GM19372 (cell line): ENCODE results near the gene AVL9.
"Not testable (repeated sequence)": the region's sequence is repeated elsewhere in the genome, so short reads cannot be mapped to it uniquely, and the experiment has no call there.

ENCODE experiments used
- ATAC-seq: cut with Tn5 transposase; IDR thresholded peaks from one replicate; pipeline ENCODE4 v1.9.1; 2021; ENCODE audit warnings: mild to moderate bottlenecking, low read depth, moderate library complexity; ENCODE audit not compliant: unreplicated experiment

The AVL9 gene

DNA sequence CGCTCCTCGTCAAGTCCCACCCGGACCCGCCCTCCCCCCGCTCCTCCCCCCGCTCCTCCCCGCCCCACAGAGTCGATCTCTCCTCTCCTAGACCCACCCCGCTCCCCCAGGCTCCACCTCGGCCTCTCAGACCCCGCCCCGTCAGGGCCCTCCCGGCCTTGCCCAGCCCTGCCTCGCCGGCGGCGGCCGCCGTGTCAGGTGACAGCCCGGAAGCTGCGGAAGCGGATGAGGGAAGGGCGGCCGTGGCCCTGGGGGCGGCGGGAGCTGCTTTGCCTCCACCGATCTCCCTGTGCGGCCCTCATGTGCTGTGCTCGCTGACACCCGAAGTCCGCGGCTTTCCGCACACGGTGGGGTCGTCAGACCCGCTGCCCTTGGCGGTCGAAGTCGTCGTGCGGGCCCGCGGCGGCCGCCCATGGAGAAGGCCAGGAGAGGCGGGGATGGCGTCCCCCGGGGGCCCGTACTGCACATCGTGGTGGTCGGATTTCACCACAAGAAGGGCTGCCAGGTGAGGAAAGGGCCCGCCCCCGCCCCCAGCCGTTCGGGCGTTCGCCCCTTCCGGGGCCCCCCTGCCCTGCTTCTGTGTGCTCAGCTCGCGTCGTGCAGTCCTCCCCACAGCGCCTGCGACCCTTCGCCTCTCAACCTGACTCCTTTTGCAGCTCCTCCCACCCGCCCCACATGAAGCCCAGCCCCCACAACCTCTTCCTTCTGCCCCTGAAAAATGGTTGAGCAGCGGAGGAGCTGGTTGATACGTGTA, at the start of gene AVL9:
Gene AVL9, plus strand, starts transcription at position 192 of the 754 bp plus-strand sequence. Its CDS starts 221 bp downstream, at position 413.
- peak; percentile 90 for ATAC-seq

GRCh38 chr7:32447218-32447617, 48.1 kb upstream of the AVL9 start:
- no peak for ATAC-seq

DNA sequence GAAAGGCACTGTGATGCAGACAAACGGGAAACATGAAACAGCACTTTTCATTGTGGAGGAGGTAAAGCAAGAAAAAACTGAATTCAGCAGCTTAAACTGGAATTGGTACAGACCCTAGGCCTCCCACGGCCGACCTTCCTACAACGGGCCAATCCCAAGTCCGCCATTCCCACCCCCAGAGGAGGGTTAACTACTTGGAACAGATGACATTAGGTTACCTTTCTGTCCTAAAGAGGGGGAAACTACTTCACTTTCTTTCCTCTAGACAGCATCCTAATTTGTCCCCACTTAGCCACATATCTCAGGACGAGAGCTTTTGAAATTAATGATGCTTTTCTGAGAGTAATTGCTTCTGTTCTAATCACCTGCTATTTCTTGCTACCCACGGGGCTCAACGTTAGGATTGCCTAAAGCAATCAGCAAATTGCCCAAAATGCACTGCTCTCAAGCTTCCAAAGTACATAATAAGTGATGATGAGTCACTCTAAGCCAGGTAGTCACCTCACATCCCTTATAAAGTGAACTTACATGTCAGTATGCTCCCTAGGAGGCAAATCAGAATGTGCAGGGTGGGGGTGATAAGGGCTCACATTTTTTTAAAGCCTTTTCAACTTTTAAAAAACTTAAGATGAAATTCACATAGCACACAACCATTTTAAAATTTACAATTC, 41.8 kb upstream of the AVL9 start:
- no peak for ATAC-seq

- ATAC-seq, result no peak
Measured at GRCh38 chr7:32458025-32458424, 37.3 kb upstream of the AVL9 start.

DNA sequence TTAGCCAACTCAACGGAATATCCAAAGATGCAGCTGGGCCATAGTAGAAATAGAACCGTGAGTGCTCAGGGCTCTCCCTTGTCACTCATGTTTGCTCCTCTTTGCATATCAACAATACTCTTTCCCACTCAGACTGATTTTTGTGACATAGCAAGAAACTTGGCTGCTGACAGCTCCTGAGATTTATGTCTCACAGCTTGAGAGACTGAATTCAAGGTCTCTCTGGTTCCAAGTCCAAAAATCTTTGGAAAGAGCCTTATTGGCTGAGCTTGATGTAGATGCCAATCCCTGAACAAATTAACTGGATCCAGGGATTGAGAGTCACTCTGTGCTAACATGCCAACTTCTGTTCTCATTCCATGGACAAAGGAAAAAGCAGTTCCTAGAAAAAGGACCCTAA, 35.5 kb upstream of the AVL9 start:
- ATAC-seq, result no peak

DNA sequence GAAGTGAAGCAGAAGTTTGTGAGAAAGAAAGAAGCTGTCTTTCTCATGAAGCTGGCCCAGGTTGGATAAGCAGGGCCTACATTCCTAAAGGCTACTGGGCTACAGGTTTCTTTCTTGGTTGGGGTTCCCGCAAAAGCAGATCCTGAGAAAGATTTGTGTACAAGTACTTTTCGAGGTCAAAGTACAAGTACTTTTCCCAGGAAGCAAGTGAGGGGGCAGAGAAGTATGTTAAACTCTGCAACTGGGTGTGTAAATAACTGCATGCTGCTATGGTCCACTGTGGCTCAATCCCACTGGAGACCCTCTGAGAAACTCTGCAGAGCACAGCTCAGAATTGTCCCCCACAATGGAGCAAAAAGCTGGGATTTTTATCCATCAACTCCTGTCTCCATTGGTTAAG, 33.8 kb upstream of the AVL9 start:
- ATAC-seq, result no peak

DNA sequence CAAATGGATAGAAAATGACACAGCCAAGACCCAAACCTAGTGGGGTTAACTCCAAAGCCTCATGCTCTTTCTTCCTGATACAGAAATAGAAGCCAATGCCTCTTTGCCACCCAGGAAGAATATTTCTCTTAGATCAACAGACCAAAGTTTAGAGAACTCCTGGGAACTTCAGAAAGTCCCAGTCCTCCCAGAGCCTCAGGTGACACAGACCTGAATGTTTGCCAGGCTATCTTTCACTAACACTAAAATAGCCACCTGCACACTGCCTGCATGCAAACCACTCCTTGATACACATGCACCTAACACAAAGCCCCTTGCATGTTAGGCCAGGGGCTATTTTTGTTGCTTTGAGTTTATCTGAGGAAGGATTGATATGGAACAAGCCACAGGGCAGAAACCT, 32.8 kb upstream of the AVL9 start:
- no peak for ATAC-seq

GRCh38 chr7:32462977-32463376, 32.3 kb upstream of the AVL9 start:
- ATAC-seq, result no peak

DNA sequence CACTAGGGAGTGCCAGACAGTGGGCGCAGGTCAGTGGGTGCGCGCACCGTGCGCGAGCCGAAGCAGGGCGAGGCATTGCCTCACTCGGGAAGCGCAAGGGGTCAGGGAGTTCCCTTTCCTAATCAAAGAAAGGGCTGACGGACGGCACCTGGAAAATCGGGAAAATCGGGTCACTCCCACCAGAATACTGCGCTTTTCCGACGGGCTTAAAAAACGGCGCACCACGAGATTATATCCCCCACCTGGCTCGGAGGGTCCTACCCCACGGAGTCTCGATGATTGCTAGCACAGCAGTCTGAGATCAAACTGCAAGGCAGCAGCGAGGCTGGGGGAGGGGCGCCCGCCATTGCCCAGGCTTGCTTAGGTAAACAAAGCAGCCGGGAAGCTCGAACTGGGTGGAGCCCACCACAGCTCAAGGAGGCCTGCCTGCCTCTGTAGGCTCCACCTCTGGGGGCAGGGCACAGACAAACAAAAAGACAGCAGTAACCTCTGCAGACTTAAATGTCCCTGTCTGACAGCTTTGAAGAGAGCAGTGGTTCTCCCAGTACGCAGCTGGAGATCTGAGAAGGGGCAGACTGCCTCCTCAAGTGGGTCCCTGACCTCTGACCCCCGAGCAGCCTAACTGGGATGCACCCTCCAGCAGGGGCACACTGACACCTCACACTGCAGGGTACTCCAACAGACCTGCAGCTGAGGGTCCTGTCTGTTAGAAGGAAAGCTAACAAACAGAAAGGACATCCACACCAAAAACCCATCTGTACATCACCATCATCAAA, 30.5 kb upstream of the AVL9 start:
- ATAC-seq, result not testable (repeated sequence)

GRCh38 chr7:32470004-32470403, 25.3 kb upstream of the AVL9 start:
- not testable (repeated sequence) for ATAC-seq

DNA sequence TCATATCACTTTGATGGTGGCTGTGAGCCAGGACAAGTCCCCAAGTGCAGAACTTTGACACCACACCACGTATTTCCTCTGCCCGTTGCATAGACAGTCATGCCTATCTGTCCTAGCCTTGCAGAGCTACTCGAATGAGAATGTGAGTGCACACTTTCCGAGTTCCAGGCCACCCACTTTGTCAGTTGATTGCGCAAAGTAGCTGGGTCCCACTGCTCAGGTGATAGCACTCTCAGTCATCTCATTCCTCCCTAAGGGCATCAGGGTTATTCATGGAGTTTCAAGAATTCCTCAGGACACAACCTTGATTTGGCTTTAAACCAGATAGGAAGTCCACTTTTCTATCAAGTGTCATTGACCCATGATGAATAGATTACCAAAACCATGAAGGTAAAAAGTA, 24.4 kb upstream of the AVL9 start:
- ATAC-seq, result no peak

GRCh38 chr7:32472015-32472414, 23.3 kb upstream of the AVL9 start:
- ATAC-seq, result no peak

DNA sequence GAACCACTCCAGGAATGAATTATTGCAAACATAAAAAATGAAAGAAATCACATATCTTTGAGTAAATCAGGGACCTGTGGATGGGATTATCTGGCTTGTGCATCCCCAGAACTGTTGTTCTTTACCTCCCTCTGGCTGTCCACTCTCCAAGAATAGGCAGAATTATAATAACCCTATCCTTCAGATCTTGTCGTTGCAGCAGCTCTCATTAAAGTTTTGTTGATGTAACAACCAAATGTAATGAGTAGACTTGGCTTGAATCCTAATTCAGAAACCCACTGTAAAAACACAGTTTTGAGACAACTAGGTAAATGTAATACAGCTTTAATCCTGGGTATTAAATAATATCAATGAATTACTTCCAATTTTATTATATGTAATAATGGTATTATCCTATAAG, 21.3 kb upstream of the AVL9 start:
- no peak for ATAC-seq

DNA sequence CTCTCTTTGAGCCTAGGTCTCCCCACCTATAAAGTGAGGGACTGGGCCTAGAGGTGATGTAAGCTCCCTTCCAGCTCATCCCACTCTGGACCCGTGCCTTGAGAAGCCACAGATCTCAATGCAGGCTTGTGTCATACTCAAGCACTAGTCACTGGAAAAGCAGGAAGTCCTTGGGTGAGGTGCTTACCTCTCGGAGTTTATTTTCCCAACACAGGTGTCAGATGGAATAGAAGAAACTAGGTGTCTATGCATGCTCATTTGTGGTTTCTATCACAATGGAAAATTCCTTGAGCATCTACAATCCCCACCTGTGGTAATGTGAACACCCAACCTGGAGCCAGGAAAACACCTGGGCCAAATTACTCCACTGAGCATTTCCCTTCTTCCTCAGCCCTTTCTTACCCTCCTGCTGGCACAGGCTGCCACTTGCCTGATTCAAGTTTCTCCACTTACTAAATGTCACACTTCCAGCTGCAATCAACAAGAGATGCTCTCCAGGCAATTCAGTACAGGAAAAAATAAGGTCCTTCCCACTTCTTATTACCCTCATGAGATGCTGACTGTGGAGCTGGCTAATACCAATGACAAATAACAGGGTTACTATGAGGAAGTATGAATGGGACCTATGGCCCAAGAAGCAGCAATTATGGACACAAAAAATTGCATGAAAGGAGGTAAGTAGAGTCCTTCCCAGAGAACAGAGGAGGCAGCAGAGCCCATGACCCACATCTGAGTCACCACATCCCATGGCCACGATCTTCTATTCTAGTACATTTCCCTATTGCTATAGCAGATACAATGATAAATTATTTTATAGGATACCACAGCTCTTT, 18.3 kb upstream of the AVL9 start:
- no peak for ATAC-seq

- ATAC-seq, result no peak
Measured at GRCh38 chr7:32477649-32477980, 17.7 kb upstream of the AVL9 start.

DNA sequence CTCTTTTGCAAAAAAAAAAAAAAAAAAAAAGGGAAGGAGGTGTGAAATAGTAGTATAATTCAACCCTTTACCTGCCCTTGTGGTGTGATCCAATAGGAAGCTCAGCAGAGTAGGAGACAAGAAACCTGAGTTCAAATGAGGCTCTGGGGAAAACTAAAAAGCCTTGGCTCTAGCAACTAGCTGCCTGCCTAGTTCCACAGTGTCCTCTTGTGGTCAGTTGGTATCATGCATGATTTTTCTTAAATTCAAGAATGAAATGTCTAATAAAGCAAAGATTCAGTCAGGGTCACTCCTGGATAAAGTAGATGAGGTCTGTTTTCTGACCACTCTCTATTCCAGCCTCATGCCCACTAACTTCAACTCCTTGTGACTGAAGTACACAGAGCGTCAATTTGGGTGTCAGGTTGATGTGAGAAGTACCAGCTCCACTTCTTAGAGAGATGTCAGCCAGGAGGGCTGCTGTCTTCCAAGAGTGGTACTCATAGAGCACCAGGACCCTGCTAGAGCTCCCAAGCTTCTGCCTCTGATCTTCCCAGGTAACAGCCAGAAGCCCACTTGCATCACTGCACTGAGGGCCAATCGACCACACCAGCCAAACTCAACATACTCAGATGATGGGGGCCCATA, 15.6 kb upstream of the AVL9 start:
- no peak for ATAC-seq

DNA sequence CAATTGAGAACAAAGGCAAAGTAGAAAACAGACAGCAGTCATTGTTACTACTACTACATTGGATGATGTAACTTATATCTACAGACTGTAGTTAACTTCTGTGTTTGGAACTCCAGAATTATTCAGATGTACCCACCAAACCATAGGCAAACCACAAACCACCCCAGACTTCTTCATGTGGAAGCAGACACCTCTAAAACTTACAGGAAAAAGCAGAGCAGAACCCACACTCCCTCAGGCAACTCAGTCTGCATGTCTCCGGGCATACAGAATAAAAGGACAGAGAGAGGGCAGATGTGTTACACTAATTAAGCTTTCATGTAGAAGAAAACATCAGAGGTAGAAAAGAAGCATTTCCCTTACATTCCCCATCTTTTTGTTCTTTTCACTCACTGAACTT, 14.1 kb upstream of the AVL9 start:
- no peak for ATAC-seq

- no peak for ATAC-seq
Measured at GRCh38 chr7:32481921-32482320, 13.4 kb upstream of the AVL9 start.

DNA sequence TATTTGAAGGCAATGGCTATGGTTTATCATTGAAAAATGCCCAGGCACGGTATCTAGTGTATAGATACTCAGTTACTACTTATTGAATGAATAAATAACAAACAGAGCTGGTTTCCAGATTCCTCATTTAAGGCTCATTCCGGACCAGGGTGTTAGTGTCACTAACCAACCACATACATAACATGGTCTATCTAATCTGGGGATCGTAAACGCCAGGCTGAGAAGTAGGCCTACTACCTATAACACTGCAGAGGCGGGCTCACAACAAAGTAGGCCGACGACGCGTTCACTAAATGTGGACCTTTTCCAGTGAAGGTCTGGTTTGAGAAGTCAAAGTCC, 5.5 kb upstream of the AVL9 start:
- no peak for ATAC-seq

- ATAC-seq, result peak; percentile 85
Measured at GRCh38 chr7:32490127-32490796, 5.0 kb upstream of the AVL9 start, which contains the start of gene LSM5. LSM5 (minus strand) TSS chr7:32490380; CDS start chr7:32490365, 15 bp downstream.
